Suppressor macrophage (primary cell): ENCODE measurements around the gene EEF1A2.

Experiments used
- DNase-seq, 4 experiments: peaks; one replicate each; pipeline ENCODE4 v3.0.0-alpha.2; 2020 to 2022

Gene EEF1A2

GRCh38 chr20:63467294-63468083 is 31.4 kb downstream of the EEF1A2 start:
- DNase-seq: no peak

DNA sequence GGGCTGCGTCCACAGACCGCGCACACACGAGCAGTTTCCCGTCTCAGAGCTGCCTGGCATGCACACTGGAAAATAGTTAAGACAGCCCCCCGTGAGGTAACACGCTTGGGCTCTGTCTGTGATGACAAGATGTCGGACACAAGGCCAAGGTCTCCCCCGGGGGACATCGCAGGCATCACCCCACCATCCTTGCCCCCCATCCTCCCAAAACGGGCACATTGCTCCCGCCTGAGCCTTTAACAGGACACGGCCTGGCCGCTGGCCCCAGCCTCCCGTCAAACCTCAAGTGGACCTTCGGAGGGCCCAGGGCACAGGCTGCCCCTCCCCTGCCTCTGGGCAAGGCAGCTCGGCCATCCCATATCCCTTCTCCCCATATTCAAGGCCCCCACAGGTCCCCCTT is 32.0 kb downstream of the EEF1A2 start:
- DNase-seq: no peak

DNA sequence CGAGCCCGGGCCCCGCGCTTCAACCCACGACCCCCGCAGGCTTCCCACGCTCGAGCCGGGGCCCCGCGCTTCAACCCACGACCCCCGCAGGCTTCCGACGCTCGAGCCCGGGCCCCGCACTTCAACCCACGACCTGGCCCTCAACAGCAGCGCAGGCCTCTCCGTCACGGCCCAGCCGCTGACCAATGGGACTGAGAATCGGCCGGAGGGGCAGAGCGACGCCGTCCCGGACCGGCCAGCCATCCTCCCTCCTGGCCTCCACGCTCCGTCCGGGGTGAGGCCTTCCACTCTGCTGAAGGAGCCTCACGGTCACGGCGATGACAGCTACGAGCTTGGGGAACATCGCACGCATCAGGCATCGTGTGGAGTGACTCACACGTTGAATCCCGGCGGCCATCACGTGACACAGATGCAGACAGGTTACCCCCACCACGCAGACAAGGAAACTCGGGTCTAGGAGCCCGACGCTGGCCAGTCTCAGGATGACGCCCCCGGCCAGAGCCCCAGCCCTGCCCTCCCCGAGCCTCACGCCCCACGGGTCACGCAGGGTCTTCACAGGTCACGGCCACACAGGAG is 32.5 kb downstream of the EEF1A2 start:
- no peak for DNase-seq

GRCh38 chr20:63465380-63466249 is 33.3 kb downstream of the EEF1A2 start:
- no peak for DNase-seq

DNA sequence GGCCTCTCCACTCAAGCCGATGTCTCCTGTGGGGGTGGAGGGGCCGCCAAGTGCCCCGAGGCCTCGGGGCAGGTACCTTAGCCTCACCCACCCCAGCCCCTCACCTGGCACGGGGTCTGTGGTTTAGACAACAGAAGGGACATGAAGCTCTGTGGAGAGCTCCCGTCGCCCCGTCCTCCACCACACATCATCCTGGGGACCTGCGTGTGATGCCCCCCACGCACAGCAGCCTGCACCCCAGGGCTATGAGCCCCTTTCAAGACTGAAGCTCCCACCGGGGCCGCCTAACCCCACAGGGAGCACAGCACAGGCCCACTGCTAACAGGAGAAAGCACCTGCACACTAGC is 34.6 kb downstream of the EEF1A2 start:
- no peak for DNase-seq

GRCh38 chr20:63463400-63464288 is 35.2 kb downstream of the EEF1A2 start:
- no peak for DNase-seq

- DNase-seq: no peak
Measured at GRCh38 chr20:63462244-63462643, 36.6 kb downstream of the EEF1A2 start.

GRCh38 chr20:63461104-63461763 is 37.6 kb downstream of the EEF1A2 start:
- DNase-seq: peak in 2 of 4 experiments; percentile 7 to 17

DNA sequence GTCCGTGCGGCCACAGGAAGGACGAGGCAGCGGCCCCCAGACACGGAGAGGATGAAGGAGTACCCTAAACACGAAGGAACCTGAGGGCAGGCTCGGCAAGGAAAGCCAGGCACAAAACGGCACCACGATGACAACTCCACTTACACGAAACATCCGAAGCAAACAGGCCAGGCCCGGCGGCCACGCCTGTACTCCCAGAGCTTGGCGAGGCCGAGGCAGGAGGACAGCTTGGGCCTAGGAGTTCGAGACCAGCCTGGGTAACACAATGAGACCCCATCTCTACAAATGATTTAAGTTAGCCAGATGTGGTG is 39.9 kb downstream of the EEF1A2 start:
- DNase-seq: no peak

GRCh38 chr20:63458170-63459069 is 40.5 kb downstream of the EEF1A2 start:
- DNase-seq: no peak

DNA sequence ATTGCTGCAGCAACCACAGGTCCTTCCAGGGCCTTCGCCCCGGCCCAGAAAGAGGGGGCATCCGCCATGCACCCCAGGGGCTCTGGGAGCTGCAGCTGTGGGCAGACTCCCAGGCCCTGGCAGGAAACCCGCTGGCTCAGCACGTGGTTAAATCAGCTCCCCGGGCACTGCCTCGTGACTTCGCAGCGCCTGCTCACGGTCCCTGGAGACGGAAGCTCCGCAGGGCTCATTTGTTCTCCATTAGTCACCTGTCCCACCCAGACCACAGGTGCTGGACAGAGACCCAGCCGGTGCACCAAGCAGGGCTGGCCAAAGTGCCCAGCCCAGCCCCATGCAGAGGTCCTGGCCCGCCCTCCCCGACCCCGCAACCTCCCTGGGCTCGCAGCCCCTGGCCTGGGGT is 41.1 kb downstream of the EEF1A2 start:
- peak; percentile 33 to 67 (median 48) for DNase-seq

DNA sequence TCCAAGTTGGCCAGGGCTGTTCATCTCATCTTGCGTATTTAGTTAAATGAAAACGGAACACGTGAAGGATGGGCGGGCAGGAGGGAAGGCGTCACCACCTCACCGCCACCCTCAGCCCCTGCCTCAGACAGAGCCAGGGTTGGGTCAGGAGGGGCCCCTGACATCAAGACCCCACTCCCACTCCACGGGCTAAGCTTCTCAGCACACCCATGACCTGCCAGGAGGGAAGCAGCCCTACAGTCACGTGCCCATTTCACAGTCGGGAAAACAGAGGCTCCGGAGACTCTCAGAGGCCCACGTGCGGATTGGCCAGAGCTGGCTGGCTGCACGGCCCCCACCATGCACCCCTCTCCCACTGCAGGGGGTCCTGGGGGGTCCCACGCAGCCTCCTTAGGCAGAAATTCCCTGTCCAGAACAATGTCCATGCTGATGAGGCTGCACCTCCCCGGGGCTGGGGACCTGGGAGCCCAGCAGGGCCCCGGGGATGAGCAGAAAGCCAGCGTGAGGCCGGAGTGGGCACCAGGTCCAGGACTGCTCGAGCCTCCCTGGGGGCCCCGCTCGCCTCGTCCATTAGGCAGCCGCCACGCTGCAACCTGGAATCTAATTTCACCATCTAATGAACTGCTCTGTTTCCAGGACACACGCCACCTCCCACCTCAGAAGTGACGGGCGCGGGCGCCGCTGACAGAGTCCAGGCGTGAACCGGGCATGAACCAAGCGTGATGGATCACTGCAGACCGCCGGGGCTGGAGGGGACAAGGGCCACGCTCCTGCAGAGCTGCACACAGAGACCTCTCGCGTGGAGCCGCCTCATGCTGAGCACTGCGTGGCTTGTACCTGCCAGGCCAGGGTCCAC is 42.2 kb downstream of the EEF1A2 start:
- DNase-seq: no peak

- DNase-seq: no peak
Measured at GRCh38 chr20:63455568-63455859, 43.4 kb downstream of the EEF1A2 start.

DNA sequence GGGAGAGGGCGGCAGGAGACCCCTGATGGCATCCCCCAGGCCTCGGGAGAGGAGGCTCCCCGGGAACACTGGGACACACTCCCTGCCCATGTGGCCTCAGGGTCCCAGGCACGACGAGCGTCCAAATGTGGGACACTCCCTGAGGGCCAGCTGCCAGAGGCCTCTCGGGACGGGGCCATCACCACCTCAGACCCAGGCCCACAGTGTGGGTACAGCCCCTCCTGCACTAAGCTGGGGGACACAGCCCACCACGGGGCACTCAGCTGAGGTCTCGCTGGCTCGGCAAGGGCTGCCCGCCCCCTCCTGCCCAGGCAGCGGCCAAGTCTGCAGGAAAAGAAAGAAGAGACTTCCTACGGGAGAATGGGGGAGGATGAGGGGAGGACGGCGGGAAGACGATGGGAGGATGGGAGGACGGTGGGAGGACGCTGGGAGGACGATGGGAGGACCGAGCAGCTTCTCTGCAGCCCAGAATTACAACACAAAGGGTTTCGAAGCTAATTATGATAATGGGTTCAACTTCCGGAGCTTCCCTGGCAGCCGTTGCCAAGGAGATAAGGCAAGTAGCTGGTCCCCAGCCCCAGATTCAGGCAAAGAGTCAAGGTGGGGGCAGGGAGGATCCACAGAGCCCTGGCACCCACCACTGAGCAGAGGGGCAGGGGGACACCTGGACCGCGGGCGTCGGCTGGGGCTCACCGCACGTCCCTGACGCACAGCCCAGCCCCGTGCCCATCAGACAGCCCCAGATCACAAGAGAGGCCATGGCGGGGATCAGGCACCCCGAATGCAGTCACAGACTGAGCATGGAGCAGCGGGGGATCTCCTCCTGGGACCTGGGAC is 43.9 kb downstream of the EEF1A2 start:
- DNase-seq: no peak

DNA sequence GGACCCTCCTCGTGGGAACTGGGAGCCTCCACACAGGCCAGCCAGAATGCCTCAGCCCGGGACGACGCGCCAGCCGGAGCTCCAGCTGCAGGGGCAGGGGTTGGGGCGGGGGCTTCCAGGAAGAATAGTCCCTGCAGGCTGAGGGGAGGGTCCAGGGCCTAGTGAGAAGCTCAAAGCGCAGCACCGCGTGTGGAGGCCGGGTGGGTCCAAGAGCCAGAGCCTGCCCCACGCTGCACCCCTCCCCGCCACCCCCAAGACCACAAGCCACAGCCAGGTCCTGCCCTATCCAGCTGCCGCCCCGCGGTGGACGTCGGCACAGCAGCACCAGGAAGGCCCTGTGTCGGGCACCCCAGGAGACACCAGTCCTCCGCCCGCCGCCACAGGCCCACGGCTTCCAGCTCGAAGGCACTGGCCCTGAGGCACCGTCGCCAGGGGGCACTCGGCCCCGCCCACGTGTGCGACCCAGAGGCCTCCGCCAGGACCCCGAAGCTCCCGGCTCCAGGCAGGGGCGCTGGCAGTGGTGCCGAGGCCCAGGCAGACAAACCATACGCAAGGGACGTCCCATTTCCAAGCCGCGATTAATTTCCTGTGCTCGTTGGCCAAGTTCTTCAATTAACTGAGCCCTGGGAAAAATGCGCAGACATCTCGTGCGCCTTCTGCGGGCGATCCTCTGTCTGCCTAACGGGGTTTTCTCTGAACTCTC is 45.9 kb downstream of the EEF1A2 start:
- DNase-seq: peak; percentile 7 to 30 (median 24)

DNA sequence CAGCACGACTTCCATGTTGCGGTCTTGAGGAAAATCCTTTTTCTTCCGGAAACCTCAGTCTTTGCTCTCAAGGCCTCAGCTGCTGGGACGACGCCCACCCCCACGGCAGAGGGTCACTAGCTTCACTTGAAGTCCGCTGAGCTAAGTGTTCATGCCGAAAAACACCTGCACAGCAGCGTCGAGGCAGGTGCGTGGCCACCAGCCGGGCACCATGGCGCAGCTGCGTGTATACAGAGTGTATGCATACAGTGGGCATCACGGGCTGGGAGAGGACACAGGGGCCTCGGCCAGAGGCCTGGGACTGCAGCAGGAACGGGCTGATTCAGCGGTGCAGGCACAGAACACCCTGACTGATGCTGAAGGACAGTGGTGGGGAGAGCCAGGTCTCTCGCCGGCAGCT is 46.5 kb downstream of the EEF1A2 start:
- no peak for DNase-seq

- DNase-seq: no peak
Measured at GRCh38 chr20:63451821-63452220, 47.1 kb downstream of the EEF1A2 start.
